ENCODE results near the gene EEF1AKMT3. TPM values are rescaled to one million over a fixed set of nuclear protein-coding genes. Genes with fewer than 3 reads are reported as not detected.

EEF1AKMT3 gene
- total RNA-seq, 1 experiment from 2014 or later = 6.6 TPM

DNA sequence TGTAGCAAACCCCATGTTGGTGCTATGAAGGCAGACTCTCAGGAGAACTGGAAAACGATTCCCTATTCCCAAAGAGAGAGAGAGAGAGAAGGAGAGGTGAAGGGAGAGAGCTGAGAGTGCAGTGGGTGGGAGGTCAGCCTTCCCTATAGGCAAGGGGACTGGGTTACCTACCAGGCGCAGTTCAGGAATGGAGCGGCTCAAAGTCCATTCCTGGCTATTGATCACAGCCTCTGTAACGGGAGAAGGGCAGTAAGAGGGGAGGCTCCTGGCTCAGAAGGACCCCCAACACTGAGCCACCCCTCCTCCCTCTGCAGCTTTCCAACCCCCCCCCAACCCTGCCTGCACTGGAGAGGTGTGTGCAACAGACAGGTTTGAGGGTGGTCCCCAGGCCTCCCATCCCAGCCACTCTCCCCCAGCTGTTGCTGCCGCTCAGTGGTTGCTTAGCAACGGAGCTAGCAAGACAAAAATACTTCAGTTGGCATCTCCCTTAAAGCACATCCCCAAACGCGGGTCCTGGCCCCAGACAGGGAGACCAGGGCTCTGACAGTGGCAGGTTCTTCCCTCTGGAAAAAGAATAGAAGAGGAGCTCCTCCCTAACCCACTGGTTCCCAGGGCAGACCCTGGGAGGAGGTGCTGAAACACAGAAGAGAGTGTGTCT, 37.1 kb upstream of the EEF1AKMT3 start:
- DNase-seq (ENCODE audit: low read depth) = peak; percentile 24

DNA sequence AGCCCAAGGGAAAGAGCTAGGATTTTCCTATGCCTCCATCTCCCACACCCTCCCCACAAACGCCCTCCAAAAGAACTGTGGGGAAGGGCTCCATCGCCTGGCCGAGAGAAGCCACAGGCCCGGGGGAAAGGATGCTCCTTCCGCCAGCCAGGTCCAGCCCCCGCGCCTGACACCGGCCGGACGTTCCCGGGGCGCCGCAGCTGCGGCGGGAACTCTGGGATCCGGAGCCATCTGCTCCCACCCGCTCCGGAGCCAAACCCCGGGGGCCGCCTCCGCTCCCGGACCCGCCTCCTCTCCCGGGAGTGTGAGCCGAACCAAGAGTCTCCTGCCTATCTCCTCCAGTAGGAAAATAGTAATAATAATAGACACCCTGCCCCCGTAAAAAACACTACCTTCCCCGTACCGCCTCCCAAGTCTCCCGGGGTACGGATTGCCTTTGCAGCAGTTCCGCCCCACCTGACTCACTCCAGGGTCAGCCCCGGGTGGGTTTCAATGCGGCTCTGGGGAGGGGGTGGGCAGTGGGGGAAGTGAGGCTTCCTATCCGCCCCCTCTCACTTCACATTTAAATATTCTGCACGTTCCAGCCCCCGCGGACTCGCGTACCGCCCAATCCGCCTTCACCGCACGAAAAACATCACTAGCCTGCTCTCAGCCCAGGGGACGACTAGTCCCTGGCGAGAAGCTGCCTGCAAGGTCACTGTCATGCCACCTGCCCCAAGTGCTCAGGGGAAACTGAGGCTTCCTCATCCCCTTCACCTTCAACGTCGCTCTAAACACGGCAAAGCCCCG, 36.3 kb upstream of the EEF1AKMT3 start:
- peak; percentile 60 for DNase-seq (ENCODE audit: low read depth)

DNA sequence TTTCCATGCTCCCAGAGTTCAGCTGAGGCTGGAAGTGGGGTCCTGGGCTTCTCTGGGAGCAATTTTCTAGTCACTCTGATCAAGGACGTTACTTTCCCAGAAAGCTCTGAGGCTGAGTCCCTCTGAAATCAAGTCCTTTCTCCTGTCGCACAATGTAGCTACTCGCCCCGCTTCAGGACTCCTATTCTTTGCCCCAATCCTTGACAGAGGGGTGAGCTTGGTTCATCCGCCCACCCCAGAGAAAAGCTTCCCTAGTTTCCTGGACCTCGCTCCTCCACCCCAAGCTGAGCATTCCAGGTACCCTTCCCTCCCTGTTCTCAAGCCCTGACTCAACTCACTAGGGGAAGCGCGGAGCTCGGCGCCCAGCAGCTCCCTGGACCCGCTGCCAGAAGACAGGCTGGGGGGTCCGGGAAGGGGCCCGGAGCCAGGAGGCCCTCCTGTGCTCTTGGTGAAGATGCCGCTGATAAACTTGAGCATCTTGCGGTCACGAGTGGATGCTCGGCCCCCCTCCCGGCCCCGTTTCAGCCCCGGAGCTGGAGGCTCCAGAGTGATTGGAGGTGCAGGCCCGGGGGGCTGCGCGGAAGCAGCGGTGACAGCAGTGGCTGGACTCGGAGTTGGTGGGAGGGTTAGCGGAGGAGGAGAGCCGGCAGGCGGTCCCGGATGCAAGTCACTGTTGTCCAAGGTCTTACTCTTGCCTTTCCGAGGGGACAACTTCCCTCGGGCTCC, 35.5 kb upstream of the EEF1AKMT3 start:
- no peak for DNase-seq (ENCODE audit: low read depth)

DNA sequence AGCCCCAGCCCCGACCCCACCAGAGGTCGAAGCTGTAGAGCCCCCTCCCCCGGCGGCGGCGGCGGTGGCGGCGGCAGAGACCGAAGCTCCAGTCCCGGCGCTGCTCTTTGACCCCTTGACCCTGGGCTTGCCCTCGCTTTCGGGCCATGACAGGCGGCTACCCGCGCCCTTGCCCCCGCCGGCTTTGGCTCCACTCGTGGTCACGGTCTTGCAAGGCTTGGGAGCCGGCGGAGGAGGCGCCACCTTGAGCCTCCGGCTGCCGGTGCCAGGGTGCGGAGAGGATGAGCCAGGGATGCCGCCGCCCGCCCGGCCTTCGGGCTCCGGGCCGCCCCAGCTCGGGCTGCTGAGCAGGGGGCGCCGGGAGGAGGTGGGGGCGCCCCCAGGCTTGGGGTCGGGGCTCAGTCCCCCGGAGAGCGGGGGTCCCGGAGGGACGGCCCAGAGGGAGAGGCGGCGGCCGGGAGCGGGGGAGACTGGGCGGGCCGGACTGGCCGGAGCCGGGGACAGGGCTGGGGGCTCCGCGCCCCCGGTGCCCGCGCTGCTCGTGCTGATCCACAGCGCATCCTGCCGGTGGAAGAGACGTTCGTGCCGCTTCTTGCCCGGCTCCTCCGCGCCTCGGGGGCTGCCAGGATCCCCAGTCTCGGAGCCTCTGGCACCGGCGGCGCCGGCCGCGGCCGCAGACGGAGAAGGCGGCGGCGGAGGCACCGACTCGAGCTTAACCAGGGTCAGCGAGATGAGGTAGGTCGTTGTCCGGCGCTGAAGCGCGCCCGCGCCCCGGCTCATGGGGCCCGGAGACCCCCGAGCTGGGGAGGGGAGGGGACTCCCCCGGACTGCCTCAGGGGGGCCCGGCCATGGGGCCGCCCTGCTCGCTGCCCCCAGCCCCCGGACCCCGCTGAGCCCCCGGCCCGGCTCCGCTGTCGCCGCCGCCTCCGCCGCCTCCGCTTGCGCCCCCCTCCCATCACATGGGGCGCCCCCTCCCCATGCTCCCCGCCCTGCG, 34.6 kb upstream of the EEF1AKMT3 start:
- DNase-seq (ENCODE audit: low read depth) = no peak

DNA sequence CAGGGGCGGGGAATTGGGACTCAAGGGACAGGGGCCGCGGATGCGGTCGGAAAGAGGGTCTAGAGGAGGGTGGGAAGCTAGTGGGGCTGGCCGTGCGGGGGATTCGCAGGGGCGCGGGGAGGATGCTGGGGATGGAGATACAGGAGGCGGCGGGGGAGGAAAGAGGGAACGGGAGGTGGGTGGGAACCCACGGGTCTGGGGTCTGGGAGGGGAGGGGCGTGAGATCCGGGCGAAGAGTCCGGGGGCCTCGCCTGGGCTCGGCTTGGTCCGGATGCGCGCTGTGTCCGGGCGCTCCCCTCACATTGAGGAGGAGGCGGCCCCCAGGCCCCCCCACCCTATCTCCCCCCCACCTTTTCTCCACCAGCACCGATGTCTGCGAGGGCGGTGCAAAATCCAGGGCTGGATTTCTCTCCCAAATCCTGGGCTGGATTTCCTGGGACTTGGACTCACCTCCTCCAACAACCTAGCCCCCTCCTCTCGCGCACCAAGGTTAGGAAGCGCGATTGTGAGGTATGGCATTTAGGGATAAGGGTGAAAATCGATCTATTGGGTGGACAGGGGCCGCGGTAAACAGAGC, 33.7 kb upstream of the EEF1AKMT3 start, which contains the start of gene AGAP2:
Gene AGAP2, minus strand, starts transcription at position 82 of the 577 bp plus-strand sequence. CDS start 496 bp downstream, outside the sequence.
- peak; percentile 21 for DNase-seq (ENCODE audit: low read depth)

DNA sequence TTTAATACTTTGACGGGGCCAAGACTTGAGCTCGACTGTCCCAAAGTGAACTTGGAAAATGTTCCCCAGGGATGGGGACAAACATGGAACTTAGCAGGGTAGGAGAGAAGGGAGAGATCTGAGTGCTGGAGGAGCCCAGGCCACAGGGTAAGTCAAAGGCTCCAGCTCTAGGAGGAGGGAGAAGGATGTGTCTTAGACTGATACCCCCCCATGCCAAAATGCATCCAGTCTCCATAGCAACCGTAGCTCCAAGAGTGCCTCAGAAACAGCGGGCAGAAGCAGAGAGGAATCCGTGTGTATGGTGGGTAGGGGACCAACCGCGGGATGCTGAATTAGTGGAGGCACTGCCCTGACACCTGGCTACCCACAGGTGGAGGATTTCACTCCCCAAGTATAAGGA, 33.0 kb upstream of the EEF1AKMT3 start:
- no peak for DNase-seq (ENCODE audit: low read depth)

DNA sequence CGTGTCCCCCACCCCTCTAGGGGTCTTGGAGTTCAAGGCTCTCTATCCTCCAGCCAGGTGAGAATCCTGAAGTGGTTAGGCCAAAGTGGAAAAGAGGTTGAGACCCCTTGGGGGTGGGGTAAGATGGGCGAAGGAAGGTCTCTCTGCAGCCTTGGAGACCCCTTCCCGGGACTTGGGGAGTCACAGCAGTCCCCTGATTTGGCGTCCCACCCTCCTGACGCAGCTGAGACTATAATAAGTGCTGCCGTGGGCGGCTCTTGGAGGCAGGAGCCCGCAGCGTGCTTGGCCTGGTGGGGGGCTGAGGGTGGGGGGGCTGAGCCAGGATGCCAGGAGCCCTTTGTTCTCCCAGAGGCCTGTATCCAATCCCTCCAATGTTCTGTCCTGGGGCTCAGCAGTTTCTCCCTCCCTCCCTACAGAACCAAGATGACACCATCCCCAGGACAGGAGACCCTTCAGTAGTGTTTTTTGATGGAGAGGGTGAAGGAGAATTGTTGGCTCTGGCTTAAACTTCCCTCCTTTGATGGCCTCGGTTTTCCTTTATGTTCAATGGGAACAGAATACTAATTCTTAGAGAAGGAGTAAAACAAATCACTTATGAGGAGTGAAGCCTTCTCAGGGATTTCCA, 32.4 kb upstream of the EEF1AKMT3 start:
- DNase-seq (ENCODE audit: low read depth) = no peak

DNA sequence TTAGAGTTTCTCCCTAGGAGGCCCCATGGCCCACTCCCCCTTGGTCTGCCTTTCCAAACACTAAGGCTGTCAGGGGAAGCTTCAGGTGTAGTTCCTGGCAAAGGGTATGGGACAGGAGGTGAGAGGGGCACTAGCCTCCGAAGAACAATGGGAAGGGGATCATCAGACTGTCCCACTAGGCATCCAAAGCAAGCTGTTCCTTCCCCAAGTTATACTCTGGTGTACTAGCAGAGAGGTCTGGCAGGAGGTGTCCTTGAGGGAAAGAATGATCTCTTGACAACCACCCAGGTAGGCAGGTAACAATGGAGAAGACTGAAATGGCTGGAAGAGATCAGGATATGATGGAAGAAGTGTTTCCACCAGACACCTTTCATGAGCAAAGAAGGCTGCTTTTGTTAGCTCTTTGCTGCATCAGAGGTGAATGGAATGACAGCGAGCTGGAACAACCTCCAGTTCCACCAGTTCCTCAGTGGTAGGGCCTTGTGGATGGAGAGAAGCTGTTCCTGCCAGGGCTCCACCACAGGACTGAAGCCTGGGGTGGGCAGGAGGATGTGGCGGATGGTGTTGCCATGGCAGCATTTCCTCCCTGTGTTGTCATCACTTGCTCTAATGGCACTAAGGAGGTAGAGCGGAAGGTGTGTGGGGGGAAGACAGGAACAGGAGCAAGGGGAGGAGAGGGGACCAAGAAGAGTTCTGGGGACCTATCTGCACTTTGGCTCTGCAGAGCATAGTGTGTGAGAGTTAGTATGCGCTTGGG, 31.6 kb upstream of the EEF1AKMT3 start:
- no peak for DNase-seq (ENCODE audit: low read depth)

DNA sequence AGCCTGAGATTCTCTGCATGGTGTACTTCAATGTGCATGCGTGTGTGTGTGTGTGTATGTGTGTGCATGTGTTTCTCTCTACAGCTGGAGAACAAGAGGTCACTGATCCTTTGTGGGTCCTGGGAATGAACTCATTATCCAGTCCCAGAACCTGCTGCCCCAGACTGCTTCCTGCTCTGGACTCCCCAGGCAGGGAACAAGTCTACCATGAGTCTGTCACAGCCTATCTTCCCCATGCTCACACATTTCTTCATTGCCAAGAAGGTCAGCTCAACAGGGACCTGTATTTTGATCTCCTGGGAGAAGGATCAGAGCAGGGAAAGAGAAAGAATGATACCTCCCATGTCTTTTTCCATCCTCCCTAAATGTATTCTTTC, 31.0 kb upstream of the EEF1AKMT3 start:
- no peak for DNase-seq (ENCODE audit: low read depth)

DNA sequence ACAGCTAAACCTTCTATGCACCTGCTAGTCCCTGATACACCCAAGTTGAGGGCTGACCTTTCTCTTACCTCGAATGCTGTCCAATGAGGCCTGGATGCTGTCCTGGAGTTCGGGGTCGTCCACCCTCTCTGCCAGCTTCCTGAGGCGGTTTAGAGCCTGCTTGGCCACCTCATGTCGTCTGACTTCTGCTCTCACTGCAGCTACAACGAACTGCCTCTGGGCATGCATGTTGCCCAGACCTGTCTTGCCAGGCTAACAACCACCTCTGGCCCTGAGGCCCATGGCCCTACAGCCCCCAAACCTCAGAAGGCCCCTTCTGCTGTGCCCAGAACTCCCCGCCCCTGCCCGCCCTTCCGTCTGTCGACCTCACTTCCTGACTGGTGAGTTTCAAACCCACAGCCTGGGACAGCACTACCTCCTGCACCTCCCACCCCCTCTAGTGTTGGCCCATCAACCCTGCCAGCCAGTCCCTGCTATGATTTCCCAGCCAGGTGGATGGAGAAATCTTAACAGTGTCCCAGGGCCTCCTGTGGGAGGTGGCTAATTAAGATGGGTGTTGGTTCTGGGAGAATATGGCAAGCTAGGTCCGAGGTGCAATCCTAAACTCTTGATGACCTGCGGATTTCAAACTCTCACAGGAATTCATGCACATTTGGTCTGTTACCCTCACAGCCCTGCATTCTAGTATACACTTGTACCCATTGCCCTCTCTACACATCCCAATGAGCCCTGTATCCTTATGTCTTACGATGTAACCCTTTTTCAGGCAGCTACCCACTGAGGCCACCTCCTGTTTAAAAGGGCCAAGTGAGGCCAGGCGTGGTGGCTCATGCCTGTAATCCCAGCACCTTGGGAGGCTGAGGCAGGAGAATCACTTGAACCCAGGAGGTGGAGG, 30.3 kb upstream of the EEF1AKMT3 start:
- no peak for DNase-seq (ENCODE audit: low read depth)

DNA sequence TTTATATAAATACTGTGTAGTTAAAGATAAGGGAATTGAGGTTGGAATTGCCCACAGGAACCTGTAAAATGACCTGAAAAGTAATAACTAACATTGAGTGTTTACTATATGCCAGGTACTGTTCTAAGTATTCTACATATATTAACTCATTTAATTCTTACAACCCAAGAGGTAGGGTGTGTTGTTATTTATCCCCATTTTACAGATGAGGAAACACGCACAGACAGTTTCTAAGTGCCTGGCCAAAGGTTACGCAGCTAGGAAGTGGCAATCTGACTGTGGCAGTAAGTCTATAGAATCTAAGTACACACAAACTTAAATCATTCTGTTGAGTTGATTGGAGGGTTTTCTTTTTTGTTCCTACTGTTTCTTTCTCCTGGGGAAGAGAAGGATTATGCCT, 28.6 kb upstream of the EEF1AKMT3 start:
- DNase-seq (ENCODE audit: low read depth) = no peak

DNA sequence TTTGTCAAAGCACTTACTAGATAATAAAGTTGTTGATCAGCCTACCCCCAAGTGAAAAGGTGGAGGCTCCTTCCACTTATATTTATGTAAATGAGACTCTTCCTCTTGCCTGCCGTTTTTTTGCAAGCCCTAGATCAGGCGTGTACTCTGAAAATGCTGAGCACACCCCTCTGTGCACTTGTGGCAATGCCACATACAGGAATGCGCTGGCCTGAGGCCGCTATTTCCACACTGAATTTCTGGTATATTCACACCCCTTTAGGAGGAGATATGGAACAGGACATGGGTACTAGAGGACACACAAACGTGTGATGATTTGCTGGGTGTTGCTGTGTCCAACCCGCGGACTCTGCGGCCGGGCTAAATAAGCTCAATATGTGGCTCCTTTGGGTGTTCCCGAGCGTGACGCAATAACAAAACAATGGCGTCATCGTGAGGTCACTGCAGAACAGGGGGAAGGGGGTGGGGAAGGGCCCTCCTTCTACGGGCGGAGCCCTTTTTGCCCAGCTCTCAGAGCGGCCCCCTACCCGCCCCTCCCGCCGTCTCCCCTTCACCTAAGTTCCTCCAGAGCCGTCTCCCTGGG, 28.1 kb upstream of the EEF1AKMT3 start:
- no peak for DNase-seq (ENCODE audit: low read depth)

DNA sequence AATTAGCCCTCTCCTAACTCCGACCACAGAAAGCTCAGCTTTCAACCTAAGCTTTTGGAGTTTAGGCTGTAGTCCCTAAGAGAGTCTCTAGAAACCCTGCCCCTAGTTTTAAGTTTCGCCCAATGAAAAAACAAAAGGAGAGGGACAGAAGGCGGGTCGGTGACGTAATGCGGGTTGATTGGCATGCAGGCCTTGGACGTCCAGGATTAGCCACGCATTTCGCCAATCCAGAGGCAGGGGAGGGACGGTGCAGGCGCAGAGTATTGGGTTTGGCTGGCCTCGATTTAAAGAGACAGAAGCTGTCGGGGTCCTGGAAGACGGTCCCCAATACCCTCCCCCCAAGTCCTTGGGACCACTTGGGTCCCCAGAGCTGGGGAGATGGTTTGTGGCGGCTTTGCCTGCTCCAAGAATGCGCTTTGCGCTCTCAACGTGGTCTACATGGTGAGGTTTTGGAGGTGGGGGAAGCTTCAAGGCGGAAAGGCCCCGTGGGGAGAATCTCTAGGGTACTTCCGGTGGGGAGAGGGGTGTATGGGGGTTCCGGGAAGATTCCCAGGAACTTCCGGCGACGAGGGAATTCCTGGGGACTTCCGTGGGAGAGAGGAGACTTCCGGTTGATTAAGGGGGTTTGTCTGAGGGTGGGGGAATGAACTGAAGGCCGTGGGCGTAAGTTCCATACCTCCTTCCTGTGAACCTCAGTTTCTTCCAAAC, 27.5 kb upstream of the EEF1AKMT3 start, which contains the start of gene TSPAN31:
Gene TSPAN31, plus strand, starts transcription at position 263 of the 708 bp plus-strand sequence. Its CDS starts 116 bp downstream, at position 379.
- DNase-seq (ENCODE audit: low read depth) = peak; percentile 98

DNA sequence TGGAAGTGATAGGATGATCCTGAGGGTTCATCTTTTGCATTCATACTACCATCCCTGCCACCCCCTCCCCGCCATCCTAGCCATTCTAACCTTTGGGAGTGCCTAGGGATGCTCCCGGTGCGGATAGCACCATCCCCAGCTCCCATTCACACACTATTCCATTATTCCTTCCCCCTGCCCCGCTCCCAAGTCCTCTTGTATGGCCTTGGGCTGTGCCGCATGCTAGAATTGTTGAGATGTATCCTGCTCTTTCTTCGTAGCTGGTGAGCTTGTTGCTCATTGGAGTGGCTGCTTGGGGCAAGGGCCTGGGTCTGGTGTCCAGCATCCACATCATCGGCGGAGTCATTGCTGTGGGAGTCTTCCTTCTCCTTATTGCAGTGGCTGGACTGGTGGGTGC, 26.9 kb upstream of the EEF1AKMT3 start:
- no peak for DNase-seq (ENCODE audit: low read depth)

DNA sequence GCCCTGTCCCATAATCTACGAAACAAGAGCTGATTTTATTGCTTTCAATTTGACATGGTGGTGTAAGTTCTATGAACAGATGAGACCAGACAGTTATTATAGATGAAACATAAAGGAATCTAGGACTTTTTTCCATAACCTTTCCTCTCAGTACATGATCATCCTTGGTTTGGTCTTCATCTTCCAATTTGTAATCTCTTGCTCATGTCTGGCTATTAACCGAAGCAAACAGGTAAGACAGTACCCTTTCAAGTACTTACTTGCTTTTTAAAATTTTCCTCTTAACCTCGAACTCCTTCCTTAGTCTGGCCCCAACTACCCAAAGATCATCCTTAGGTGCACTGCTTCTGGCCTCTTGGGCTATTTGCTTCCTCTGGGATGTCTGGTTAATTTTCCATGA, 26.4 kb upstream of the EEF1AKMT3 start:
- DNase-seq (ENCODE audit: low read depth) = no peak

DNA sequence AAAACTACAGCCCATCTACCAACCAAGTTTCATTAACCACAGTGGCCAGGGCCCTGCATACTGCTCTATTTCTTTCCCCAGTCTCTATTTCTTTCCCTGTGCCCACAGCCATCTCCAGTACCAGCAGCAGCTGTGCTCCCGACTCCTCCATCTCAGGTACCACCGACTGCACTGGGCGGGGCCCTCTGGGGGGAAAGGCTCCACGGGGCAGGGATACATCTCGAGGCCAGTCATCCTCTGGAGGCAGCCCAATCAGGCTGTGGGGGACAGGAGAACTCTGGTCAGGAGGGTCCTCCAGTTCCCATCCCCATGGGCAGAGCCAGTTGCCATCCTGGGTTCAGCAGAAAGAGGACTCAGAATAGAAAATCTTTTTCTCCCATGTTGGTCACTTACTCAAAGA, 23.4 kb upstream of the EEF1AKMT3 start:
- no peak for DNase-seq (ENCODE audit: low read depth)

DNA sequence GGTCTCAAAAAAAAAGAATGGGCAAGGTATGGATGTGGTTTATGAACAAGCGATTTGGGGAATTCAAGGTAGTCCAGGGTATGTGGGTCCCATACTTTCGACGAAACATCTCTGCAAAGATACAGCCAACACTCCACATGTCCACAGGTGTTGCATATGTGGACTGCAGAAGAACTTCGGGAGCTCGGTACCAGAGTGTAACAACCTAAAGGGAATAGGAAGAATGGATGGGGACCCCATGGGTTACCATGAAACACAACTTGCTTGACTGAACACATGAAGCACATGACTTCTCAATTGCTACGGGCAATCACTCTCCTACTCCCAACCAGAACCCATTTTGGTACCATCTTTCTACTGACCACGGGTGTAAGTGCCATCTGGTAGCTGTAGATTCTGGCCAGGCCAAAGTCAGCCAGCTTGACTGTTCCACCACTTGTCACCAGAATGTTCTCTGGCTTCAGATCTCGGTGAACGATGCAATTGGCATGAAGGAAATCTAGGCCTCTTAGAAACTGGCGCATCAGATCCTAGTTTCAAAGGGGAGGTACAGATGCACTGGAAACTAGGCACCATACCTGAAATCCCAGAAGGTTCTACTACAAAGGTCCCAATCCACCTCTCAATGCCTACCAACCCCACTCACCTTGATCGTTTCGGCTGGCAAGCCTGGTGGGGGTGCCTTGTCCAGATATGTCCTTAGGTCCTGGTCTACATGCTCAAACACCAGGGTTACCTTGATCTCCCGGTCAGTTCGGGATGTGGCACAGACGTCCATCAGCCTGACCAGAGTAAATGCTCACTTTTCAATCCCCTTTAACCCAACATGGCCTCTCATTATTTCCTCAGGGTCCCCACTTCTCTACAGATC, 21.6 kb upstream of the EEF1AKMT3 start:
- no peak for DNase-seq (ENCODE audit: low read depth)
